Measurements from ENCODE around the gene MTPN.

The MTPN gene

DNA sequence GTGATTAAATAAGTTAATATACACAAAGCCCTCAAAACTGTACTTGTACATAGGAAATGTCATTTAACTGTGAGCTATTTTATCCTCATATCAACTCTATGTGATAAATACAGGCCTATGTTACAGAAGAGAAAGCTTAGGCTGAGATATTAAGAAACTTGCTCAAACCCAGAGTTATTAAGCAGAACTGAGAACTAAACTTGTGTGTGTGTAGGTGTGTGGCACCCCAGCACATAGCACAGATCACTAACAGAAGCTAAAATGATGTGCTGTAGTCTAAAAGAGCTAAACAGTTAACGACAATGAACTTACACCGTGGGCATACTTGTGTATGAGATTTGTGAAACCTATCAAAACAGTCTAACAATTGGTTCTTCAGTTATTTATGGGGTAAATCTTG, 34.5 kb downstream of the MTPN start:
- Mint-ChIP-seq H3K27me3 (ENCODE audit: low read depth) (no peaks in the 10 kb centered on the region), H3K4me1 (peaks cover 55% of the 10 kb centered on the region), H3K36me3 (ENCODE audit: low read depth) (peaks cover 10% of the 10 kb centered on the region), H3K4me3 (no peak overlapping the region), H3K27ac (peak overlapping the region; percentile 94 to 95 (median 95)), H3K9me3 (no peaks in the 10 kb centered on the region)
- TF ChIP-seq CTCF (IDR thresholded peaks at IDR 0.05; ENCODE audit: unreplicated experiment in 3 of 3): no peak

DNA sequence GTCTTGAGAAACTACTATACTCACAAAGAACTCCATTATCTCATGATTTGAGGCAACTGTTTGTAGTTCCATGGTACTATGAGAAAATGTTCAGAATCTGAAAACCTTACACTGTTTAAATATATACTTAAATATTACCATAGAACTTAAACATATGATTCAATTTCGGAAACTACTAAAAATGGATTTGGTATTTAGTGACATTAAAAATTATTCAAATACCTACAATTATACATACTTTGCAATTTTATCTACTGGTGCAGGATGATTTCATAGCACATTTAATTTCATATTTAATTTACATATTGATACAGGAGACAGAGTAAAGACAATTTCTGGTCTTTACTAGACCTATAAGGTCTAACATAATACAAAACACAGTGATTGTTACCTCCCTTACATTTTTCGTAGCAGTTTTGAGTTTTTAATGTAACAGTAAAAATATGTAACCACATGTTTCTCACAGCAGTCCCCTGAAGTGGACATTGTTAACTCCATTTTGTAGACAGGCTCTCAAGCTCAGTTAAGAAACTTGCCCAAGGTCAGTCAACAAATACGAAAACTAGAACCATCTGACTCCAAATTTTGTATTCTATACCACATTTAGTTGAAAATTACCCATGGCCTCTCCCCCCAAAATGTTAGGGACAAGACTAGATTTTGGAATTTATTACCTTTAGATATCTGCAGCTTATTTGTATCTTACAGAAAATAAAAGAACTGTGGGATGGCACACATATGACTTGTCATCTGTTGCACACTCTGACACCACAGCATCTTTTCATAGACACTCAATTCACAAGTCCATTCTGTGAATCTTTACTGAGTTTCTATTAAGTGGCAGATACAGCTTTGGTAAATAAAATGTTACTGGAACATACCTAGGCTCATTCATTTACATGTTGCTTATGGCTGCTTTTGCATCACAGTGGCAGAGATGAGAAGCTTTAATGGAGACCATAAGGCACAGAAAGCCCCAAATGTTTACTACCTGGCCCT, 36.8 kb downstream of the MTPN start:
- Mint-ChIP-seq H3K4me3 (no peak overlapping the region), H3K9me3 (no peaks in the 10 kb centered on the region), H3K27me3 (ENCODE audit: low read depth) (no peaks in the 10 kb centered on the region), H3K27ac (peak overlapping the region in 1 of 3 experiments; percentile 35), H3K4me1 (peaks cover 61% of the 10 kb centered on the region), H3K36me3 (ENCODE audit: low read depth) (no peaks in the 10 kb centered on the region)
- TF ChIP-seq CTCF (IDR thresholded peaks at IDR 0.05; ENCODE audit: unreplicated experiment in 3 of 3): no peak

- no peak overlapping the region for H3K4me3 Mint-ChIP-seq
- peaks cover 4% of the 10 kb centered on the region for H3K36me3 Mint-ChIP-seq (ENCODE audit: low read depth)
- no peaks in the 10 kb centered on the region for H3K27me3 Mint-ChIP-seq (ENCODE audit: low read depth)
- peak overlapping the region; percentile 9 to 64 (median 40) for H3K27ac Mint-ChIP-seq
- no peak for TF ChIP-seq CTCF (IDR thresholded peaks at IDR 0.05; ENCODE audit: unreplicated experiment in 3 of 3)
- H3K4me1 Mint-ChIP-seq: peaks cover 61% of the 10 kb centered on the region
- H3K9me3 Mint-ChIP-seq: no peaks in the 10 kb centered on the region
These were observed 37.8 kb downstream of the MTPN start for GRCh38 chr7:135939261-135939812.

DNA sequence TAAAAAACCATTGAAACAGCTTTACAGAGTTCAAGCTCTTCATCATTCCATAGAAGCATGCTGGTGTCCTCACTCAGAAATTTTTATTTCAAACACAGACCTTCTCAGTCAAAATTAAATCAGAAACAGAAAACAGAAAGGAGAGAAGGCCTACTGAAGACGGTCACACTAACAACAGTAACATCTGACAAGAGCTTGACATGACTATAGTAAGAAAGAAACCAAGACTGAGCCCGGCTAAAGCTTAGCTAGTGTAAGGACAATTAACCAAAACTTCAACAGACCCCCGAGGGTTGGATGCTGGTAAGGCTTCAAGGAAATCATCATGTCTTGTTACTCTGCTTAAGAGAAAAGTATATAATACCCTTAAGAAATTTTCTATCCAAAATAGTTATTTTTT, 38.6 kb downstream of the MTPN start:
- no peak overlapping the region for H3K4me3 Mint-ChIP-seq
- TF ChIP-seq CTCF (IDR thresholded peaks at IDR 0.05; ENCODE audit: unreplicated experiment in 3 of 3): no peak
- peaks cover 59% of the 10 kb centered on the region for H3K4me1 Mint-ChIP-seq
- H3K27ac Mint-ChIP-seq: peak overlapping the region; percentile 28 to 64 (median 40)
- peaks cover 10% of the 10 kb centered on the region for H3K36me3 Mint-ChIP-seq (ENCODE audit: low read depth)
- no peaks in the 10 kb centered on the region for H3K27me3 Mint-ChIP-seq (ENCODE audit: low read depth)
- no peaks in the 10 kb centered on the region for H3K9me3 Mint-ChIP-seq

DNA sequence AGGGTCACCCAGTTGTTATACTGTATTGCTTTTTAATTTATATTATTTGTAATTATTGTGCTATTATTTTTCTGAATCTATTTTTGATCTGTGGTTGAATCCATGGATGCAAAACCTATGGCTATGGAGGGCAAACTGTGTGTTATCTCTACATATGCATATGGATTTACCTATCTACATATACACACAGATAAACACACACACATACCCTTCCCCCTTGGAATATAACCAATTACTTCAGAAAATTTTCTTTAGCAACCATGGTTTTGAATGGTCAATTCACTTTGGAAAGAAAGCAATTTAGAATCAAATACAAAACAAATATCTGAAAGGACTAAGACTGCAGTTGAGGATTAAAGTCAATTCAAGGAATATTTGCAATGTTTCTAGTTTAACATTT, 39.1 kb downstream of the MTPN start:
- H3K27ac Mint-ChIP-seq: peak overlapping the region in 2 of 3 experiments; percentile 40 to 64
- peaks cover 54% of the 10 kb centered on the region for H3K4me1 Mint-ChIP-seq
- TF ChIP-seq CTCF (IDR thresholded peaks at IDR 0.05; ENCODE audit: unreplicated experiment in 3 of 3): no peak
- no peak overlapping the region for H3K4me3 Mint-ChIP-seq
- peaks cover 10% of the 10 kb centered on the region for H3K36me3 Mint-ChIP-seq (ENCODE audit: low read depth)
- no peaks in the 10 kb centered on the region for H3K9me3 Mint-ChIP-seq
- no peaks in the 10 kb centered on the region for H3K27me3 Mint-ChIP-seq (ENCODE audit: low read depth)

Data from nephron (organoid).